Activated CD8-positive, alpha-beta T cell treated with anti-CD3 and anti-CD28 coated beads for 36 hours (primary cell): Measurements from ENCODE around the gene GARIN5A. TPM values are rescaled to one million over a fixed set of nuclear protein-coding genes. Genes with fewer than 3 reads are reported as not detected.

Experiments used
- ATAC-seq: fragments of 200-7000 bp; cut with Tn5 transposase; one replicate; pipeline ENCODE4 v1.10.0; 2021; ENCODE audit warnings: mild to moderate bottlenecking, moderate library complexity
- CTCF ChIA-PET: fragments of 350-600 bp; sonication (Branson Sonifier 250); formaldehyde crosslinking; loops from one replicate; lab custom pipeline; 2021; ENCODE audit warnings: antibody characterized with exemption; lab: Charles Lee
- POLR2A ChIA-PET: fragments of 350-600 bp; sonication (Branson Sonifier 250); formaldehyde crosslinking; loops from one replicate; lab custom pipeline; 2021; ENCODE audit warnings: antibody characterized with exemption; lab: Charles Lee
- DNase-seq: peaks from one replicate; pipeline ENCODE4 v3.0.0-alpha.2; 2020
- H3K27ac Mint-ChIP-seq: one replicate; pipeline ENCODE4 v1.8.0; 2021; ENCODE audit warnings: mild to moderate bottlenecking, mixed read lengths
- H3K27me3 Mint-ChIP-seq: one replicate; pipeline ENCODE4 v1.8.0; 2021; ENCODE audit warnings: mixed read lengths
- H3K36me3 Mint-ChIP-seq: one replicate; pipeline ENCODE4 v1.8.0; 2021; ENCODE audit warnings: low read depth, mixed read lengths
- H3K4me1 Mint-ChIP-seq: one replicate; pipeline ENCODE4 v1.8.0; 2021; ENCODE audit warnings: low read depth, mixed read lengths
- H3K4me3 Mint-ChIP-seq: one replicate; pipeline ENCODE4 v1.8.0; 2021; ENCODE audit warnings: mild to moderate bottlenecking, moderate library complexity, mixed read lengths
- H3K9me3 Mint-ChIP-seq: one replicate; pipeline ENCODE4 v1.8.0; 2021; ENCODE audit warnings: mixed read lengths
- intact Hi-C: fragments of 100-400 bp; cut with micrococcal nuclease; formaldehyde crosslinking; loops from one replicate; pipeline ENCODE4 v1.10.0; 2022
- total RNA-seq, 2 experiments: library from RNA; stranded (reverse); gene quantifications; one replicate each; pipeline ENCODE4 v1.2.3, GENCODE V29; 2021
- TF ChIP-seq, protein P1 (sequence below): fragments of 200-600 bp; IDR thresholded peaks from one replicate; pipeline ENCODE4 v1.8.0; 2022; ENCODE audit warnings: antibody characterized with exemption, mild to moderate bottlenecking

GARIN5A gene
- total RNA-seq, 2 experiments from 2014 or later = 0.36 to 1.5 TPM

DNA sequence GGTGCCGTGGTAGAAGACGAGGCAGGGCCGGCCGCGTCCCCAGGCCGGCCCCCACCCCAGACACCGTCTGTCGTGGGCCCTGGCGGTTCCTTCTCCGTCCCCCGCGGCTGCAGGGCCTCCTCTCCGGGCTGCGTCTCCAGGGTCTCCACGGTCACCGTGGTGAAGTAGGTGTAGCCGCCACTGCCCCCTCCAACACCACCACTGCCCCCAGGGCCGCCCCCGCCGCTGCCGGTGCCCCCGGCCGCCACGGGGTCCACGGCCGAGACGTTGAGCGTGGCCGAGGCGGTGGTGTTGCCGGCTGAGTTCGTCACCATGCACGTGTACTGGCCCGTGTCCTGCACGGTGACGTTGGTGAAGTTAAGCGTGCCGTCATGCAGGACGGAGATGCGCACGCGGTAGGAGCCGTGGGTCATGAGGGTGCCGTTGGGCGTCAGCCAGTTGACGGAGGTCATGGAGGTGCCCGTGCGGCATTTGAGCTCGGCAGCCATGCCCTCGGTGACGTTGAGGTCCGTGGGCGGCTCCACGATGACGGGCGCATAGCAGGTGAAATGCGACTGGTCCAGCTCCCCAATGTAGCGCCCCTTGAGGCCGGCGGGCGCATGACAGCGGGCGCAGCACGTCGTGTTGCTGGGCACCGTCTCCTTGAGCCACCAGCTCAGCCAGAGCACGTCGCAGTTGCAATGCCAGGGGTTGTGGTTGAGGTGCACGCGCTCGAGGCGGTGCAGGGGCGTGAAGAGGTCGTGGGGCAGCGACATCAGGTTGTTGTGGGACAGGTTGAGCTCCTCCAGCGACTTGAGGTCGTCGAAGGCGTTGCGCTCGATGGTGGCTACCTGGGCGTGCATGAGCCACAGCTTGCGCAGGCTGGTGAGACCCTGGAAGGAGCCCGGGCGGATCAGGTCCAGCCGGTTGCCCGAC lies 41.7 kb upstream of the GARIN5A start:
- Mint-ChIP-seq H3K9me3 (no peaks in the 10 kb centered on the region), H3K27me3 (peaks cover 5% of the 10 kb centered on the region), H3K4me1 (peaks cover 2% of the 10 kb centered on the region), H3K27ac (no peak overlapping the region), H3K36me3 (no peaks in the 10 kb centered on the region), H3K4me3 (no peak overlapping the region)
- ChIA-PET CTCF (interaction anchor here (0.7 to 1.7 kb wide), 4 partner anchors 15 to 152 kb away, joined by 3 to 6 read pairs (median 3); no protein-coding TSS in a partner anchor), POLR2A (no interaction called here)
- intact Hi-C loops = no loop called here
- no peak for DNase-seq
- TF ChIP-seq, protein P1, sequence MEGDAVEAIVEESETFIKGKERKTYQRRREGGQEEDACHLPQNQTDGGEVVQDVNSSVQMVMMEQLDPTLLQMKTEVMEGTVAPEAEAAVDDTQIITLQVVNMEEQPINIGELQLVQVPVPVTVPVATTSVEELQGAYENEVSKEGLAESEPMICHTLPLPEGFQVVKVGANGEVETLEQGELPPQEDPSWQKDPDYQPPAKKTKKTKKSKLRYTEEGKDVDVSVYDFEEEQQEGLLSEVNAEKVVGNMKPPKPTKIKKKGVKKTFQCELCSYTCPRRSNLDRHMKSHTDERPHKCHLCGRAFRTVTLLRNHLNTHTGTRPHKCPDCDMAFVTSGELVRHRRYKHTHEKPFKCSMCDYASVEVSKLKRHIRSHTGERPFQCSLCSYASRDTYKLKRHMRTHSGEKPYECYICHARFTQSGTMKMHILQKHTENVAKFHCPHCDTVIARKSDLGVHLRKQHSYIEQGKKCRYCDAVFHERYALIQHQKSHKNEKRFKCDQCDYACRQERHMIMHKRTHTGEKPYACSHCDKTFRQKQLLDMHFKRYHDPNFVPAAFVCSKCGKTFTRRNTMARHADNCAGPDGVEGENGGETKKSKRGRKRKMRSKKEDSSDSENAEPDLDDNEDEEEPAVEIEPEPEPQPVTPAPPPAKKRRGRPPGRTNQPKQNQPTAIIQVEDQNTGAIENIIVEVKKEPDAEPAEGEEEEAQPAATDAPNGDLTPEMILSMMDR = peak; percentile 32
- no peak for ATAC-seq

DNA sequence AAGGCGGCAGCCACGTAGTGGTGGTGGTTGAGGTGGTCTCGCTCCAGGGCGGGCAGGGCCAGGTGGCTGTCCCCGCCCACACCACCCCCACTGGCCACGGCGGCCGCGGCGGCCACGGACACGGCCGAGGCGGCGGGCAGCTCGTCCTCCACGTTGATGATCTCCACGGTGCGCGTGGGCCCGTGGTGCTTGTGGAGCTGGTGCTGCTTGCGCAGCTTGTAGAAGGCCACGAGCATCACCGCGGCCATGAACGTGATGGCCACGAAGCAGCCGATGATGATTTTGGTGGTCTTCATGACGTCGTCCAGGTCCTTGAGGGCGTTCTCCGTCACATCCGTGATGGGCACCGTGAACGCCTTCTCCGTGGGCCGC lies 41.0 kb upstream of the GARIN5A start:
- Mint-ChIP-seq H3K27ac (no peak overlapping the region), H3K9me3 (no peaks in the 10 kb centered on the region), H3K36me3 (no peaks in the 10 kb centered on the region), H3K27me3 (peaks cover 5% of the 10 kb centered on the region), H3K4me3 (no peak overlapping the region), H3K4me1 (peaks cover 2% of the 10 kb centered on the region)
- intact Hi-C loops = no loop called here
- POLR2A ChIA-PET = no interaction called here
- CTCF ChIA-PET = interaction anchor here (1.1 kb wide), 1 partner anchor 20 kb away, joined by 3 read pairs; no protein-coding TSS in a partner anchor
- no peak for DNase-seq
- TF ChIP-seq, protein P1 = no peak
- ATAC-seq = no peak

DNA sequence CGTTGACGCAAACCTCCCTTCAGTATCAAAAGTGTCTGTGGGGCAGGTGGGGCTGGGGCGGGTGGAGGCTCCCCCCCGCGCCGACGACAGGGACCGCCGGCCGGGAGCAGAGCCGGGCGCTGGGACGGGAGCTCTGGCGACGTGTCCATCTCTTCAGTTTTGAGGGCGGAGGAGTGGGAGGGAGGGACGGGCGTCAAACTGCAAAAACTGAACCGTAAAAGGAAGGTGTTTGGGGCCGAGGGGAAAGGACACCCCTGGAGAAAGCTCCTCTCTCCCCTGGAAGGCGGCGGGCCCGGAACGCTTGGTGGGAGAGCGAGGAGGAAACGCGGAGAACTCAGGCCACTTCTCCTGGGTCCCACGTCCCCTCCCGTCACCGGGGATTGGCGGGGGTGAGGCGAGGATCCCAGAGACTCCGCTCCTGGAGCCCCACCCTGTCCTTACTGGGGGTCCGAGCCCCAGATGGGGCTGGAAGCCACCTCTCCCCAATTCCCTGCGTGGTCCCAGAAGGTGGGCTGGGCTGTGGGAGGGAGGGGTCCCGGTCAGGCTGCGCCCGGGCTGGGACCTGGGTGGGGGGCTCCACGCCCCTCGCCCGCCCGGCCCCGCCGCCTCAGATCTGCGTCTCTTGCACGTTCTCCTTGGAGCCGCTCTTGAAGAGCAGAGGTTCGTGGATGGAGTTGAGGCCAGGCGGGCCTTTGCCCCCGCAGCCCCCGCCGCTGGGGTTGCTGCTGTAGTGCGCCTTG lies 40.5 kb upstream of the GARIN5A start:
- H3K4me1 Mint-ChIP-seq = peaks cover 2% of the 10 kb centered on the region
- H3K4me3 Mint-ChIP-seq = no peak overlapping the region
- CTCF ChIA-PET = interaction anchor here (1.1 kb wide), 1 partner anchor 21 kb away, joined by 3 read pairs; no protein-coding TSS in a partner anchor
- no peak for DNase-seq
- TF ChIP-seq, protein P1 = no peak
- H3K27me3 Mint-ChIP-seq = peaks cover 5% of the 10 kb centered on the region
- intact Hi-C loops = no loop called here
- no peak for ATAC-seq
- no peaks in the 10 kb centered on the region for H3K9me3 Mint-ChIP-seq
- no peak overlapping the region for H3K27ac Mint-ChIP-seq
- no peaks in the 10 kb centered on the region for H3K36me3 Mint-ChIP-seq
- POLR2A ChIA-PET = no interaction called here

DNA sequence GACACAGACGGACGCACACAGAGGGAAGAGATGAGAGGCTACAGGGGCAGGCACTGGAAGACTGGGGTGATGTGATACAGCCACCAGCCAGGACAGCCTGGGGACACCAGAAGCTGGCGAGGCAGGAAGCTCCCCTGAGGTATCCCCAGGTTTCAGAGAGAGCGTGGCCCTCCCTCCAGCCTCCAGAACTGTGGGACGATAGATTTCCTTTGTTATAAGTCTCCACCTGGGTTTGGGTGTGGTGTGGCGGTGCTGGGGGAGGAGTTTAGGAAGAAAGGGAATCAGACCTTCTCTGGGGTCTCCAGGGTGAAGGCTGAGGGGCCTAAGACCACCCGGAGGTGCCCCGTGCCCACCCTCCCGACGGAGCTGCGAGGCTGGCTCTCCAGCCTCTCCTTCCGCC lies 39.8 kb upstream of the GARIN5A start:
- H3K4me3 Mint-ChIP-seq = no peak overlapping the region
- no peaks in the 10 kb centered on the region for H3K36me3 Mint-ChIP-seq
- ATAC-seq (no peak), DNase-seq (no peak)
- no peaks in the 10 kb centered on the region for H3K9me3 Mint-ChIP-seq
- peaks cover 5% of the 10 kb centered on the region for H3K27me3 Mint-ChIP-seq
- TF ChIP-seq, protein P1 = no peak
- ChIA-PET POLR2A (no interaction called here), CTCF (interaction anchor here (0.8 kb wide), 1 partner anchor 21 kb away, joined by 3 read pairs; no protein-coding TSS in a partner anchor)
- H3K27ac Mint-ChIP-seq = no peak overlapping the region
- peaks cover 7% of the 10 kb centered on the region for H3K4me1 Mint-ChIP-seq
- intact Hi-C loops = no loop called here
